HG02588 (cell line): ENCODE data around the gene NXPE3.
"Not testable (repeated sequence)": the region's sequence is repeated elsewhere in the genome, so short reads cannot be mapped to it uniquely, and the experiment has no call there.

Source experiments
- ATAC-seq: cut with Tn5 transposase; IDR thresholded peaks from one replicate; pipeline ENCODE4 v1.9.1; 2021; ENCODE audit warnings: mild to moderate bottlenecking, moderate library complexity; ENCODE audit not compliant: unreplicated experiment

Gene NXPE3

GRCh38 chr3:101779047-101779821, at the start of gene NXPE3:
NXPE3 (plus strand) TSS chr3:101779211; CDS start chr3:101785597, 6,386 bp downstream.
- peak; percentile 95 for ATAC-seq

GRCh38 chr3:101729586-101729985, 49.4 kb upstream of the NXPE3 start:
- ATAC-seq: no peak

DNA sequence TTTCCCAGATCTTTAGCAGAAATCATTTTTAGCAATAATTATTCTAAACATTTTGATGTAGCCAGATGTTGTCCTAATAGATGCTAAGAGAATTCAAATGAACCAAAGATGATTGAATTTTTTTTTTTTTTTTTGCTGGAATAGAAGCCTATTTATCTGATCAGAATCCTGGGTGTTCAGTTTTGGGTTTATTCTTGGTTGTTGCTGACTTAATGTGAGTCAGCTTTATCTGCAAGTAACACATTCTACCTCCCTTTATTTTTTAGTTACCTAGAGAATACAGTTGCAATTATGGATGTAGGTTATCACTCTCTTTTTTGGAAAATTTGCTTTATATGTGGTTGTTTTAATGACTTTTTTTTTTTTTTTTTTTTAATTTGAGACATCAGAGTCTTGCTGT, 48.2 kb upstream of the NXPE3 start:
- no peak for ATAC-seq

DNA sequence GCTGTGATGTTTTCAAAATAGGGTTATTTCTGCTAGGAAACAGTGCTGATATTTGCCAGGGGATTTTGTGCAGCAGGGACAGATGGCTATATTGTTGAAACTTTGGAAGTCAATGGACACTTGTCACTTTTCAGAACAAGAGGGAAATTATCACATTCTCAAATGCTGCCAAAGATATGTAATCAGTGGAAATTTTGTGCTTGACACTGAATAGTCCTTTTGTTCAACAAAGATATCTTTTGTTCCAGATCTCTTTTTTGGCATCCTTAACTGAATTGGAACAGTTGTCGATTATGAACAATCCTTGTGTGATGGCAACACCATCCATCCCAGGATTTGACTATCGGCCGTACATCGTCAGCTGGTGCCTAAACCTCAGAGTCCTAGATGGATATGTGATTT, 46.8 kb upstream of the NXPE3 start:
- ATAC-seq: no peak

DNA sequence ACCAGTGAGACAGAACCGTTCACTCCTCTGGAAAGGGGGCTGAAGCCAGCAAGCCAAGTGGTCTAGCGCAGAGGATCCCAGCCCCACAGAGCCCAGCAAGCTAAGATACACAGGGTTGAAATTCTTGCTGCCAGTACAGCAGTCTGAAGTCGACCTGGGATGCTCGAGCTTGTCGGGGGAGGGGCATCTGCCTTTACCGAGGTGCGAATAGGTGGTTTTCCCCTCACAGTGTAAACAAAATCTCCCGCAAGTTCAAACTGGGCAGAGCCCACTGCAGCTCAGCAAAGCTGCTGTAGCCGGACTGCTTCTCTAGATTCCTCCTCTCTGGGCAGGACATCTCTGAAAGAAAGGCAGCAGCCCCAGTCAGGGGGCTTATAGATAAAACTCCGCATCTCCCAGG, 43.2 kb upstream of the NXPE3 start:
- ATAC-seq: no peak

DNA sequence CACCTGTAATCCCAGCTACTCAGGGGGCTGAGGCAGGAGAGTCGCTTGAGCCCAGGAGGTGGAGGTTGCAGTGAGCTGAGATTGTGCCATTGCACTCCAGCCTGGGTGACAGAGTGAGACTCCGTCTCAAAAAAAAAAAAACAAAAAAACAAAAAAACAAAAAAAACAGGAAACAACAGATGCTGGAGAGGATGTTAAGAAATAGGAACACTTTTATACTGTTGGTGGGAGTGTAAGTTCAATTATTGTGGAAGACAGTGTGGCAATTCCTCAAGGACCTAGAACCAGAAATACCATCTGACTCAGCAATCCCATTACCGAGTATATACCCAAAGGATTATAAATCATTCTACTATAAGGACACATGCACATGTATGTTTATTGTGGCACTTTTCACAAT, 37.1 kb upstream of the NXPE3 start:
- not testable (repeated sequence) for ATAC-seq

- ATAC-seq: no peak
These were observed 34.2 kb upstream of the NXPE3 start for GRCh38 chr3:101744811-101745210.

GRCh38 chr3:101745934-101746333, 33.1 kb upstream of the NXPE3 start:
- ATAC-seq: not testable (repeated sequence)

DNA sequence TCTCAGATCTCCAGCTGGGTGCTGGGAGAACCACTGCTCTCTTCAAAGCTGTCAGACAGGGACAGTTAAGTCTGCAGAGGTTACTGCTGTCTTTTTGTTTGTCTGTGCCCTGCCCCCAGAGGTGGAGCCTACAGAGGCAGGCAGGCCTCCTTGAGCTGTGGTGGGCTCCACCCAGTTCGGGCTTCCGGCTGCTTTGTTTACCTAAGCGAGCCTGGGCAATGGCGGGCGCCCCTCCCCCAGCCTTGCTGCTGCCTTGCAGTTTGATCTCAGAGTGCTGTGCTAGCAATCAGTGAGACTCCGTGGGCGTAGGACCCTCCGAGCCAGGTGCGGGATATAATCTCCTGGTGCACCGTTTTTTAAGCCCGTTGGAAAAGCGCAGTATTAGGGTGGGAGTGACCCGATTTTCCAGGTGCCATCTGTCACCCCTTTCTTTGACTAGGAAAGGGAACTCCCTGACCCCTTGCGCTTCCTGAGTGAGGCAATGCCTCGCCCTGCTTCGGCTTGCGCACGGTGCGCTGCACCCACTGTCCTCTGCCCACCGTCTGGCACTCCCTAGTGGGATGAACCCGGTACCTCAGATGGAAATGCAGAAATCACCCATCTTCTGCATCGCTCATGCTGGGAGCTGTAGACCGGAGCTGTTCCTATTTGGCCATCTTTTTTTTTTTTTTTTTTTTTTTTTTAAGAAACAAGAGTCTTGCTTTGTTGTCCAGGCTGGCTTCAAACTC, 25.5 kb upstream of the NXPE3 start:
- ATAC-seq: not testable (repeated sequence)

- ATAC-seq: no peak
These were observed 20.8 kb upstream of the NXPE3 start for GRCh38 chr3:101758224-101758623.

DNA sequence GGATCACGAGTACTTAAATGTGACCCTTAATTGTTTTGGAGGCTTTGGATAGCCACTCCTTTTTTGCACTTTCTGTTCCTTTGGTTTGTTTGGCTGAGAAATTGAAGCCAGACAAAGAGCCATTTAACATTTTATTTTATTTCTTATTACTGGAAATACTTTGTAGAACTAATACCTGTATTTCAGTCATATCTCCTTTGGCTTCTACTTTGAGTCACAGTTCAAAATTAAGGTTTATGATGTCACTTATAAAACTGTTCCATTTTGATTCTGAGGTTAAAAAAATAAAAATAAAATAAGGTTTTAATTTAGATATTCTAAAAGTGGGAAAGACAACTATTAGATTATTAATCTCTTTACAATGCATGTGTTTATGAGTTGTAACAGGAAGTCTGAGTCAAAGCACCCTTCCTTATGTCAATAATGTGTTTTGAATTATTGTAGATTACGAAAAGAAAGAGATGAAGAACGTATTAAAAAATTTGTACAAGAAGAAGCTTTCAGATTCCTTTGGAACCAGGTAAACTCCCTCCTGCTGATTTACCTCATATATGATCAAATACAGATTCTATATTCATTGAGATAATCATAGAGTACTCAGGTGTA, 16.9 kb upstream of the NXPE3 start:
- no peak for ATAC-seq

DNA sequence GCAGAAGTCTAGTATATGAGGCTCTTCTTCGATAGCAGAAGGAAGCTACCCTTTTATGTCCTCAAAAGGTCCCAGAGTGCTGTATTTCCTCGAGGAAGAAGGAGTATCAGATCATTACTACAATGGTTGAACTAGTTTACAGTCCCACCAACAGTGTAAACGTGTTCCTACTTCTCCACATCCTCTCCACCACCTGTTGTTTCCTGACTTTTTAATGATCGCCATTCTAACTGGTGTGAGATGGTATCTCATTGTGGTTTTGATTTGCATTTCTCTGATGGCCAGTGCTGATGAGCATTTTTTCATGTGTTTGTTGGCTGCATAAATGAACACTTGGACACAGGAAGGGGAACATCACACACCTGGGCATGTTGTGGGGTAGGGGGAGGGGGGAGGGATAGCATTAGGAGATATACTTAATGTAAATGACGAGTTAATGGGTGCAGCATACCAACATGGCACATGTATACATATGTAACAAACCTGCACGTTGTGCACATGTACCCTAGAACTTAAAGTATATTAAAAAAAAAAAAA, 1.2 kb upstream of the NXPE3 start:
- not testable (repeated sequence) for ATAC-seq

GRCh38 chr3:101778385-101779046, 495 bp upstream of the NXPE3 start:
- no peak for ATAC-seq

DNA sequence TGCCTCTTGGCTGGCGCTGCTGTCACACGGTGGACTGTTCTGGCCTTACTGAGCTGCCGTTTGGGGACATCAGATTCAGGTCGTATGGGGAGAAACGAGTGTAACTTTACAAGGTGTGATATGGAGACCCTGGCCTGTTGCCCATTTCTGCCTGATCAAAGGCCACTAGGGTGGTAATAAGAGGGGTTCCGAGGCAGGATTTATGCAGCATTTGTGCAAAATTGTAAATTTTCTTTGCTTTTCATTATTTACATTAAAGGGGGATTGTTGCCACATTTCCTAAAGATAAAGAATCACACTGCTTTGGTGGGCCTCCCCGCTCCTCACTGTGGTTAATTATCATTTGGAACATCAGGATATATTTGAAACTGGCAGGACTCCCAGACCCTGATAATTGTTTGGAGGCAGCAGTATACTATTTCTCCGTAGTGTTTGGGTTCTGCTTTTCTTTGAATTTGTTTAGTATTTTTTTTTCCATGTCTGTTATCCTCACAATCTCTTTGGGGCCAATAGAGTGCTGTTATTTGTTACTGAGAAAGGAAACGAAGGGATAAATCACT, 891 bp downstream of the NXPE3 start:
- no peak for ATAC-seq

DNA sequence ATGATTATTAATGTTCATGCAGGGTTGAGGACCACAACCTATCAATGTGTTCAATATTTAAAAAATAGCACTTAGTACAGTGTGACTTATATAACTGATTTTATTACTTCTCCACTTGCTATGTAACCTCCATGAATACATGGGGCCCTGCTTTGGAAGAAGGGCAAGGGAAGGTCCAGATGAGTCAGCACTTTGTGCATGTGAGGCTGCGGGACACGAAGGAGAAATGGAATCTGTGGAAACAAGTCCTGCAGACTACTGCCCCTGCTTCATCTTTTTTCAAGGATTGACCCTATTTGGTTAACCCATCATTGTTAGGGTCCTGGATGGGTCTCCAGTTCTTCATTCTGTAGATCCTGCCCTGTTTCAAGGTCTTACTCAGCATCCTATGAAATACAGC, 1.6 kb downstream of the NXPE3 start:
- no peak for ATAC-seq

DNA sequence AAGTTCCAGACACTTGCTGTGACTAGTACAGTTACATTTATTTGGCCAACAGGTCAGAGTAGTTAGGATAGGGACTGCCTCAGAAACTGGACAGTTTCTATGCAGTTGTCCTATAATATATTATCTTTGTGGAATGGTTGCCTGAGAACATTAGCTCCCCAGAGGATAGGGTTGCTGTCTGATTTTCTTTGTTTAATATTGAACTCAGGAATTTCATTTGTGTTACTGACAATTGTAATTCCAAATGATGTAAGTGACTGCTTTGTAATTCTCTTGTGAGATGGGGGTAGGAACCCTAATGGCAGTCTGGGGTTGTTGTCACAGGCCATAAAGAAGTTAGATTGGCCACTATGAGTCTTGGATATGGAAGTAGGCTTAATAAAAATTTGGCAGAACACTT, 2.2 kb downstream of the NXPE3 start:
- no peak for ATAC-seq

- ATAC-seq: no peak
These were observed 6.0 kb downstream of the NXPE3 start for GRCh38 chr3:101784855-101785613.

DNA sequence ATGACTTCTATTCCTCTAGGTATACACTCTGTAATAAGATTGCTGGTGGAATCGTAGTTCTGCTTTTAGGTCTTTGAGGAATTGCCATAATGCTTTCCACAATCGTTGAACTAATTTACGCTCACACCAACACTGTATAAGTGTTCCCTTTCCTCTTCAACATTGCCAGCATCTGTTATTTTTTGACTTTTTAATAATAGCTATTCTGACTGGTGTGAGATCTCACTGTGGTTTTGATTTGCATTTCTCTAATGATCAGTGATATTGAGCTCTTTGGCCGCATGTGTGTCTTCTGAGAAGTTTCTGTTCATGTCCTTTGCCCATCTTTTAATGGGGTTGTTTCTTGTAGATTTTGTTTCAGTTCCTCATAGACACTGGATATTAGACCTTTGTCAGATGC, 12.8 kb downstream of the NXPE3 start:
- ATAC-seq: peak; percentile 95

DNA sequence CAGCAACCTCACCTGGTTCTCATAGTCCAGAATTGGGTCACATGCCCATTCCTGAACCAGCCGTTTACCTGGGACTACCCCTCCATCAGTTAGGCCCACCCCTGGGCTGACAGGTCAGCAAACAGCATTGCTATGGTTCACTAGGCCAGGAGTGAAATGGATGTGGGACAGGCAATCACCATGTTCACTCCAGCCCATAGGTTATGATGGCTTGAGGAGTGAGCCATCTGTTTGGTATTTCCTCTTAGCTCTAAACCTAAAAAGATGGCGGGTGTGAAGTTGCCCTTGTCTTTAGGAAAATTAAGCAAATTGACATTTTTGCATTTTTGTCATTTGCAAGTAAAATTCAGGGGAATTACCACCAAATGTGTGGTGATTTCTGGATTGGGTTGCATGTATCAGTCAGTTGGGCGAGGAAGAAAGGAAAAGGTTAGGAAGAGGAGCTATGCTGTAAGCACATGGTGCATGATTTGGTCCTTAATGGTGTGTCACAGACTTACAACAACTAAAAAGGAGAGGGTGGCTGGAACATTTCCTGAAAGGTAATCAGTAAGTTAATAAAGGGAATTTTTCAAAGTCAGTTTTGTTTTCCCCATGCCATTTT, 17.2 kb downstream of the NXPE3 start:
- ATAC-seq: no peak

- ATAC-seq: no peak
These were observed 22.2 kb downstream of the NXPE3 start for GRCh38 chr3:101801174-101801573.
